NOMO-1 (cell line): ENCODE measurements around the gene SLC40A1.
A peak's percentile ranks its signal among the peaks of the same experiment; 100 is the strongest.

Source experiments
- DNase-seq, 2 experiments: peaks; one replicate each; lab custom pipeline; 2025; ENCODE audit not compliant: unreplicated experiment in 2 of 2; lab: John Stamatoyannopoulos, UW

The SLC40A1 gene

GRCh38 chr2:189601043-189601442, 20.5 kb upstream of the SLC40A1 start:
- DNase-seq: no peak

GRCh38 chr2:189599245-189599644, 18.7 kb upstream of the SLC40A1 start:
- DNase-seq: no peak

GRCh38 chr2:189595417-189595816, 14.8 kb upstream of the SLC40A1 start:
- DNase-seq: no peak

GRCh38 chr2:189594305-189594704, 13.7 kb upstream of the SLC40A1 start:
- no peak for DNase-seq

GRCh38 chr2:189593115-189593514, 12.5 kb upstream of the SLC40A1 start:
- no peak for DNase-seq

GRCh38 chr2:189592353-189592984, 11.9 kb upstream of the SLC40A1 start:
- DNase-seq: no peak

GRCh38 chr2:189587780-189588179, 7.2 kb upstream of the SLC40A1 start:
- DNase-seq: peak; percentile 24 to 36

GRCh38 chr2:189585226-189585756, 4.7 kb upstream of the SLC40A1 start:
- no peak for DNase-seq

- DNase-seq: no peak
Observed at GRCh38 chr2:189584686-189585085, 4.1 kb upstream of the SLC40A1 start.

- DNase-seq: no peak
Observed at GRCh38 chr2:189583227-189584198, 2.9 kb upstream of the SLC40A1 start.

GRCh38 chr2:189582809-189583192, 2.2 kb upstream of the SLC40A1 start:
- no peak for DNase-seq

- DNase-seq: no peak
Observed at GRCh38 chr2:189582140-189582808, 1.7 kb upstream of the SLC40A1 start.

GRCh38 chr2:189581354-189582139, 961 bp upstream of the SLC40A1 start:
- no peak for DNase-seq

GRCh38 chr2:189580241-189580651, 340 bp downstream of the SLC40A1 start:
- no peak for DNase-seq

GRCh38 chr2:189579585-189580186, 900 bp downstream of the SLC40A1 start:
- peak; percentile 76 to 95 for DNase-seq

- no peak for DNase-seq
Observed at GRCh38 chr2:189578272-189578950, 2.2 kb downstream of the SLC40A1 start.

- no peak for DNase-seq
Observed at GRCh38 chr2:189577121-189577520, 3.5 kb downstream of the SLC40A1 start.

GRCh38 chr2:189576396-189576795, 4.2 kb downstream of the SLC40A1 start:
- DNase-seq: peak; percentile 40 to 54

GRCh38 chr2:189574793-189575475, 5.7 kb downstream of the SLC40A1 start:
- no peak for DNase-seq
